GM23338 (cell line): ENCODE results near the gene PDE1C. TPM values are rescaled to one million over a fixed set of nuclear protein-coding genes. Genes with fewer than 3 reads are reported as not detected.

Experiments used
- ATAC-seq: fragments of 200-7000 bp; cut with Tn5 transposase; 3 replicates; pipeline ENCODE4 v1.9.1; 2020
- DNase-seq: peaks from one replicate; pipeline ENCODE4 v3.0.0-alpha.2; 2015; ENCODE audit warnings: low spot score
- H2AFZ ChIP-seq: fragments of 200-600 bp; sonication (generic); 2 replicates; pipeline ENCODE4 v1.8.0; 2016; ENCODE audit warnings: antibody characterized with exemption, mild to moderate bottlenecking, moderate library complexity
- H3F3A ChIP-seq: fragments of 200-600 bp; sonication (generic); replicated peaks from 2 replicates; pipeline ENCODE4 v1.8.0; 2017; ENCODE audit warnings: antibody characterized with exemption, mixed run types, low read depth
- H3K27ac ChIP-seq: fragments of 200-600 bp; sonication (generic); 2 replicates; pipeline ENCODE4 v1.6.1; 2016; ENCODE audit warnings: low read depth
- H3K27me3 ChIP-seq: fragments of 200-600 bp; sonication (generic); 2 replicates; pipeline ENCODE4 v1.8.0; 2016; ENCODE audit warnings: mild to moderate bottlenecking, mixed run types, moderate library complexity; ENCODE audit not compliant: insufficient read depth
- H3K36me3 ChIP-seq: fragments of 200-600 bp; sonication (generic); 2 replicates; pipeline ENCODE4 v1.8.0; 2016; ENCODE audit warnings: mild to moderate bottlenecking; ENCODE audit not compliant: insufficient read depth
- H3K4me1 ChIP-seq: fragments of 200-600 bp; sonication (generic); 2 replicates; pipeline ENCODE4 v1.8.0; 2016; ENCODE audit warnings: mild to moderate bottlenecking, moderate library complexity; ENCODE audit not compliant: insufficient read depth
- H3K4me2 ChIP-seq: fragments of 200-600 bp; sonication (generic); 2 replicates; pipeline ENCODE4 v1.7.1; 2017; ENCODE audit warnings: mixed run types
- H3K4me3 ChIP-seq: fragments of 200-600 bp; sonication (generic); 2 replicates; pipeline ENCODE4 v1.6.1; 2016; ENCODE audit warnings: mixed run types
- H3K79me2 ChIP-seq: fragments of 200-600 bp; sonication (generic); replicated peaks from 2 replicates; pipeline ENCODE4 v1.8.0; 2017; ENCODE audit warnings: mild to moderate bottlenecking; ENCODE audit not compliant: insufficient read depth
- H3K9me2 ChIP-seq: fragments of 200-600 bp; sonication (generic); 2 replicates; pipeline ENCODE4 v1.8.0; 2017; ENCODE audit not compliant: insufficient read depth
- H4K20me1 ChIP-seq: fragments of 200-600 bp; sonication (generic); replicated peaks from 2 replicates; pipeline ENCODE4 v1.8.0; 2017; ENCODE audit warnings: mild to moderate bottlenecking; ENCODE audit not compliant: insufficient read depth
- H3K27ac Mint-ChIP-seq: 2 replicates; pipeline ENCODE4 v1.8.0; 2020; ENCODE audit warnings: inconsistent platforms, mild to moderate bottlenecking, moderate library complexity, mixed read lengths
- H3K27me3 Mint-ChIP-seq: 3 replicates; pipeline ENCODE4 v1.8.0; 2022; ENCODE audit warnings: low read depth, mild to moderate bottlenecking, moderate library complexity, mixed read lengths, inconsistent platforms; ENCODE audit not compliant: insufficient read depth, poor library complexity
- H3K36me3 Mint-ChIP-seq: 3 replicates; pipeline ENCODE4 v1.8.0; 2021; ENCODE audit warnings: low read depth, mild to moderate bottlenecking, inconsistent platforms, moderate library complexity, mixed read lengths
- H3K4me1 Mint-ChIP-seq: 3 replicates; pipeline ENCODE4 v1.8.0; 2020; ENCODE audit warnings: mild to moderate bottlenecking, inconsistent platforms, mixed read lengths
- H3K4me3 Mint-ChIP-seq: 3 replicates; pipeline ENCODE4 v1.8.0; 2021; ENCODE audit warnings: moderate library complexity, mild to moderate bottlenecking, inconsistent platforms, mixed read lengths
- H3K9me3 Mint-ChIP-seq: 3 replicates; pipeline ENCODE4 v1.8.0; 2020; ENCODE audit warnings: moderate library complexity, mild to moderate bottlenecking, inconsistent platforms, mixed read lengths
- CREB1 ChIP-seq: fragments of 250-450 bp; sonication (Bioruptor Pico); IDR thresholded peaks from 2 replicates; pipeline ENCODE4 v1.5.0; 2020; ENCODE audit warnings: low read depth, mild to moderate bottlenecking, moderate library complexity
- EZH2 ChIP-seq: fragments of 200-600 bp; sonication (generic); IDR thresholded peaks from one replicate; pipeline ENCODE4 v1.8.0; 2017; ENCODE audit warnings: antibody characterized with exemption, mild to moderate bottlenecking, low read depth; ENCODE audit not compliant: unreplicated experiment
- EZH2phosphoT487 ChIP-seq: fragments of 200-600 bp; sonication (generic); IDR thresholded peaks from one replicate; pipeline ENCODE4 v1.8.1; 2018; ENCODE audit warnings: antibody characterized with exemption; ENCODE audit not compliant: unreplicated experiment
- JUNB ChIP-seq: IDR thresholded peaks from one replicate; pipeline ENCODE4 v1.6.1; 2016; ENCODE audit warnings: antibody characterized with exemption; ENCODE audit not compliant: unreplicated experiment
- NANOG ChIP-seq: IDR thresholded peaks from 2 replicates; pipeline ENCODE4 v1.6.1; 2016; ENCODE audit warnings: antibody characterized with exemption, borderline replicate concordance
- POLR2AphosphoS5 ChIP-seq: IDR thresholded peaks from 2 replicates; pipeline ENCODE4 v1.6.1; 2016; ENCODE audit warnings: antibody characterized with exemption, low read depth
- STAT1 ChIP-seq: IDR thresholded peaks from one replicate; pipeline ENCODE4 v1.6.1; 2016; ENCODE audit warnings: antibody characterized with exemption; ENCODE audit not compliant: unreplicated experiment
- ZNF114 ChIP-seq: fragments of 250-450 bp; sonication (Bioruptor Pico); IDR thresholded peaks from 2 replicates; pipeline ENCODE4 v1.5.0; 2020; ENCODE audit warnings: mild to moderate bottlenecking, moderate library complexity
- ZNF331 ChIP-seq: fragments of 250-450 bp; sonication (Bioruptor Pico); IDR thresholded peaks from 2 replicates; pipeline ENCODE4 v1.5.0; 2020; ENCODE audit warnings: low read depth, mild to moderate bottlenecking, moderate library complexity
- polyA plus RNA-seq: library from polyadenylated mRNA; unstranded; fragments of >200 nt; fragmentation: Nextera tagmentation; extraction: Ambion mirVana; gene quantifications from 2 replicates; pipeline ENCODE4 v1.2.1, GENCODE V29; 2016
- total RNA-seq: library from RNA; depleted of rRNA; stranded (reverse); fragments of >200 nt; shearing (Covaris generic); gene quantifications from 2 replicates; pipeline ENCODE4 v1.2.3, GENCODE V29; 2014
- TF ChIP-seq, protein P1 (sequence below): IDR thresholded peaks from 2 replicates; pipeline ENCODE4 v1.6.1; 2016; ENCODE audit warnings: antibody characterized with exemption
- TF ChIP-seq, protein P2 (sequence below), 2 experiments: fragments of 200-600 bp in 1 of 2; sonication (generic) in 1 of 2; conservative IDR thresholded peaks; 2 replicates each; pipeline versions ENCODE4 v1.5.1 to v1.6.1; 2016 to 2017; ENCODE audit warnings: antibody characterized with exemption in 2 of 2, low read depth in 2 of 2, mild to moderate bottlenecking in 2 of 2, moderate library complexity in 1 of 2
- TF ChIP-seq, protein P3 (sequence below): IDR thresholded peaks from one replicate; pipeline ENCODE4 v1.6.1; 2018; ENCODE audit warnings: antibody characterized with exemption; ENCODE audit not compliant: unreplicated experiment
- TF ChIP-seq, protein P4 (sequence below): fragments of 250-450 bp; sonication (Bioruptor Pico); IDR thresholded peaks from 2 replicates; pipeline ENCODE4 v1.5.0; 2020; ENCODE audit warnings: mild to moderate bottlenecking, moderate library complexity

PDE1C gene
- total and polyA plus RNA-seq, 2 experiments from 2014 or later = 0.28 TPM; not detected in 1

DNA sequence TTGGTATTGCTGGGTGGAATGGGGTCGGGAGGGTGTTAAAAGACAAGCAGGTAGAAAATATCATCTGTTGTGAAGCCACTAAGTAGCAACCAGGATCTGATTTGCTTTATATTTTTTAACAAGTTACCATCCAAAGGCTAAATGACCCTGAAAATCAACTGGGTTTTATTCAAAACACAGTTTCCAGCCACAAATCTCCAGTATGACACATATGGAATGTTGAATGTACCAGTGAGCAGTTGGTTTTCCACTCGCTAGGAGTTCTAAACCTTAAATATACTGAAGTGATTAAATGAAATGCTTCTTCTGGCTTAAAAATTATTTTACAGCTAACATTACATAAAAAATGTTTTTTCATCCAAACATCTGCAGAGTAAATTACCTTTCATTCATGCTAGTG, 112.5 kb downstream of the PDE1C start:
- H3K27ac ChIP-seq = no peak overlapping the region
- no peak overlapping the region for H3K4me3 ChIP-seq
- H4K20me1 ChIP-seq = no peaks in the 10 kb centered on the region
- peaks cover 5% of the 10 kb centered on the region; the same call in 1 of the 3 replicates for H3K36me3 Mint-ChIP-seq
- H3K27me3 ChIP-seq = no peaks in the 10 kb centered on the region
- H3K4me3 Mint-ChIP-seq = no peak overlapping the region
- no peaks in the 10 kb centered on the region; the same call in 1 of the 2 replicates for H3K36me3 ChIP-seq
- no peaks in the 10 kb centered on the region for H3K79me2 ChIP-seq
- H3K4me1 Mint-ChIP-seq = peaks cover 6% of the 10 kb centered on the region; the same call in 1 of the 3 replicates
- no peak for TF ChIP-seq JUNB
- TF ChIP-seq NANOG = no peak
- TF ChIP-seq POLR2AphosphoS5 = no peak
- TF ChIP-seq CREB1 (CRISPR knock-in tag) = no peak
- TF ChIP-seq, protein P1, sequence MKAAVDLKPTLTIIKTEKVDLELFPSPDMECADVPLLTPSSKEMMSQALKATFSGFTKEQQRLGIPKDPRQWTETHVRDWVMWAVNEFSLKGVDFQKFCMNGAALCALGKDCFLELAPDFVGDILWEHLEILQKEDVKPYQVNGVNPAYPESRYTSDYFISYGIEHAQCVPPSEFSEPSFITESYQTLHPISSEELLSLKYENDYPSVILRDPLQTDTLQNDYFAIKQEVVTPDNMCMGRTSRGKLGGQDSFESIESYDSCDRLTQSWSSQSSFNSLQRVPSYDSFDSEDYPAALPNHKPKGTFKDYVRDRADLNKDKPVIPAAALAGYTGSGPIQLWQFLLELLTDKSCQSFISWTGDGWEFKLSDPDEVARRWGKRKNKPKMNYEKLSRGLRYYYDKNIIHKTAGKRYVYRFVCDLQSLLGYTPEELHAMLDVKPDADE = no peak
- TF ChIP-seq STAT1 = no peak
- TF ChIP-seq, protein P2, sequence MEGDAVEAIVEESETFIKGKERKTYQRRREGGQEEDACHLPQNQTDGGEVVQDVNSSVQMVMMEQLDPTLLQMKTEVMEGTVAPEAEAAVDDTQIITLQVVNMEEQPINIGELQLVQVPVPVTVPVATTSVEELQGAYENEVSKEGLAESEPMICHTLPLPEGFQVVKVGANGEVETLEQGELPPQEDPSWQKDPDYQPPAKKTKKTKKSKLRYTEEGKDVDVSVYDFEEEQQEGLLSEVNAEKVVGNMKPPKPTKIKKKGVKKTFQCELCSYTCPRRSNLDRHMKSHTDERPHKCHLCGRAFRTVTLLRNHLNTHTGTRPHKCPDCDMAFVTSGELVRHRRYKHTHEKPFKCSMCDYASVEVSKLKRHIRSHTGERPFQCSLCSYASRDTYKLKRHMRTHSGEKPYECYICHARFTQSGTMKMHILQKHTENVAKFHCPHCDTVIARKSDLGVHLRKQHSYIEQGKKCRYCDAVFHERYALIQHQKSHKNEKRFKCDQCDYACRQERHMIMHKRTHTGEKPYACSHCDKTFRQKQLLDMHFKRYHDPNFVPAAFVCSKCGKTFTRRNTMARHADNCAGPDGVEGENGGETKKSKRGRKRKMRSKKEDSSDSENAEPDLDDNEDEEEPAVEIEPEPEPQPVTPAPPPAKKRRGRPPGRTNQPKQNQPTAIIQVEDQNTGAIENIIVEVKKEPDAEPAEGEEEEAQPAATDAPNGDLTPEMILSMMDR (conservative IDR thresholded peaks at IDR 0.05; ENCODE audit: low read depth in 2 of 2) = no peak
- no peak for TF ChIP-seq EZH2phosphoT487
- TF ChIP-seq, protein P3, sequence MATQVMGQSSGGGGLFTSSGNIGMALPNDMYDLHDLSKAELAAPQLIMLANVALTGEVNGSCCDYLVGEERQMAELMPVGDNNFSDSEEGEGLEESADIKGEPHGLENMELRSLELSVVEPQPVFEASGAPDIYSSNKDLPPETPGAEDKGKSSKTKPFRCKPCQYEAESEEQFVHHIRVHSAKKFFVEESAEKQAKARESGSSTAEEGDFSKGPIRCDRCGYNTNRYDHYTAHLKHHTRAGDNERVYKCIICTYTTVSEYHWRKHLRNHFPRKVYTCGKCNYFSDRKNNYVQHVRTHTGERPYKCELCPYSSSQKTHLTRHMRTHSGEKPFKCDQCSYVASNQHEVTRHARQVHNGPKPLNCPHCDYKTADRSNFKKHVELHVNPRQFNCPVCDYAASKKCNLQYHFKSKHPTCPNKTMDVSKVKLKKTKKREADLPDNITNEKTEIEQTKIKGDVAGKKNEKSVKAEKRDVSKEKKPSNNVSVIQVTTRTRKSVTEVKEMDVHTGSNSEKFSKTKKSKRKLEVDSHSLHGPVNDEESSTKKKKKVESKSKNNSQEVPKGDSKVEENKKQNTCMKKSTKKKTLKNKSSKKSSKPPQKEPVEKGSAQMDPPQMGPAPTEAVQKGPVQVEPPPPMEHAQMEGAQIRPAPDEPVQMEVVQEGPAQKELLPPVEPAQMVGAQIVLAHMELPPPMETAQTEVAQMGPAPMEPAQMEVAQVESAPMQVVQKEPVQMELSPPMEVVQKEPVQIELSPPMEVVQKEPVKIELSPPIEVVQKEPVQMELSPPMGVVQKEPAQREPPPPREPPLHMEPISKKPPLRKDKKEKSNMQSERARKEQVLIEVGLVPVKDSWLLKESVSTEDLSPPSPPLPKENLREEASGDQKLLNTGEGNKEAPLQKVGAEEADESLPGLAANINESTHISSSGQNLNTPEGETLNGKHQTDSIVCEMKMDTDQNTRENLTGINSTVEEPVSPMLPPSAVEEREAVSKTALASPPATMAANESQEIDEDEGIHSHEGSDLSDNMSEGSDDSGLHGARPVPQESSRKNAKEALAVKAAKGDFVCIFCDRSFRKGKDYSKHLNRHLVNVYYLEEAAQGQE = no peak
- TF ChIP-seq ZNF114 = no peak
- TF ChIP-seq, protein P4, sequence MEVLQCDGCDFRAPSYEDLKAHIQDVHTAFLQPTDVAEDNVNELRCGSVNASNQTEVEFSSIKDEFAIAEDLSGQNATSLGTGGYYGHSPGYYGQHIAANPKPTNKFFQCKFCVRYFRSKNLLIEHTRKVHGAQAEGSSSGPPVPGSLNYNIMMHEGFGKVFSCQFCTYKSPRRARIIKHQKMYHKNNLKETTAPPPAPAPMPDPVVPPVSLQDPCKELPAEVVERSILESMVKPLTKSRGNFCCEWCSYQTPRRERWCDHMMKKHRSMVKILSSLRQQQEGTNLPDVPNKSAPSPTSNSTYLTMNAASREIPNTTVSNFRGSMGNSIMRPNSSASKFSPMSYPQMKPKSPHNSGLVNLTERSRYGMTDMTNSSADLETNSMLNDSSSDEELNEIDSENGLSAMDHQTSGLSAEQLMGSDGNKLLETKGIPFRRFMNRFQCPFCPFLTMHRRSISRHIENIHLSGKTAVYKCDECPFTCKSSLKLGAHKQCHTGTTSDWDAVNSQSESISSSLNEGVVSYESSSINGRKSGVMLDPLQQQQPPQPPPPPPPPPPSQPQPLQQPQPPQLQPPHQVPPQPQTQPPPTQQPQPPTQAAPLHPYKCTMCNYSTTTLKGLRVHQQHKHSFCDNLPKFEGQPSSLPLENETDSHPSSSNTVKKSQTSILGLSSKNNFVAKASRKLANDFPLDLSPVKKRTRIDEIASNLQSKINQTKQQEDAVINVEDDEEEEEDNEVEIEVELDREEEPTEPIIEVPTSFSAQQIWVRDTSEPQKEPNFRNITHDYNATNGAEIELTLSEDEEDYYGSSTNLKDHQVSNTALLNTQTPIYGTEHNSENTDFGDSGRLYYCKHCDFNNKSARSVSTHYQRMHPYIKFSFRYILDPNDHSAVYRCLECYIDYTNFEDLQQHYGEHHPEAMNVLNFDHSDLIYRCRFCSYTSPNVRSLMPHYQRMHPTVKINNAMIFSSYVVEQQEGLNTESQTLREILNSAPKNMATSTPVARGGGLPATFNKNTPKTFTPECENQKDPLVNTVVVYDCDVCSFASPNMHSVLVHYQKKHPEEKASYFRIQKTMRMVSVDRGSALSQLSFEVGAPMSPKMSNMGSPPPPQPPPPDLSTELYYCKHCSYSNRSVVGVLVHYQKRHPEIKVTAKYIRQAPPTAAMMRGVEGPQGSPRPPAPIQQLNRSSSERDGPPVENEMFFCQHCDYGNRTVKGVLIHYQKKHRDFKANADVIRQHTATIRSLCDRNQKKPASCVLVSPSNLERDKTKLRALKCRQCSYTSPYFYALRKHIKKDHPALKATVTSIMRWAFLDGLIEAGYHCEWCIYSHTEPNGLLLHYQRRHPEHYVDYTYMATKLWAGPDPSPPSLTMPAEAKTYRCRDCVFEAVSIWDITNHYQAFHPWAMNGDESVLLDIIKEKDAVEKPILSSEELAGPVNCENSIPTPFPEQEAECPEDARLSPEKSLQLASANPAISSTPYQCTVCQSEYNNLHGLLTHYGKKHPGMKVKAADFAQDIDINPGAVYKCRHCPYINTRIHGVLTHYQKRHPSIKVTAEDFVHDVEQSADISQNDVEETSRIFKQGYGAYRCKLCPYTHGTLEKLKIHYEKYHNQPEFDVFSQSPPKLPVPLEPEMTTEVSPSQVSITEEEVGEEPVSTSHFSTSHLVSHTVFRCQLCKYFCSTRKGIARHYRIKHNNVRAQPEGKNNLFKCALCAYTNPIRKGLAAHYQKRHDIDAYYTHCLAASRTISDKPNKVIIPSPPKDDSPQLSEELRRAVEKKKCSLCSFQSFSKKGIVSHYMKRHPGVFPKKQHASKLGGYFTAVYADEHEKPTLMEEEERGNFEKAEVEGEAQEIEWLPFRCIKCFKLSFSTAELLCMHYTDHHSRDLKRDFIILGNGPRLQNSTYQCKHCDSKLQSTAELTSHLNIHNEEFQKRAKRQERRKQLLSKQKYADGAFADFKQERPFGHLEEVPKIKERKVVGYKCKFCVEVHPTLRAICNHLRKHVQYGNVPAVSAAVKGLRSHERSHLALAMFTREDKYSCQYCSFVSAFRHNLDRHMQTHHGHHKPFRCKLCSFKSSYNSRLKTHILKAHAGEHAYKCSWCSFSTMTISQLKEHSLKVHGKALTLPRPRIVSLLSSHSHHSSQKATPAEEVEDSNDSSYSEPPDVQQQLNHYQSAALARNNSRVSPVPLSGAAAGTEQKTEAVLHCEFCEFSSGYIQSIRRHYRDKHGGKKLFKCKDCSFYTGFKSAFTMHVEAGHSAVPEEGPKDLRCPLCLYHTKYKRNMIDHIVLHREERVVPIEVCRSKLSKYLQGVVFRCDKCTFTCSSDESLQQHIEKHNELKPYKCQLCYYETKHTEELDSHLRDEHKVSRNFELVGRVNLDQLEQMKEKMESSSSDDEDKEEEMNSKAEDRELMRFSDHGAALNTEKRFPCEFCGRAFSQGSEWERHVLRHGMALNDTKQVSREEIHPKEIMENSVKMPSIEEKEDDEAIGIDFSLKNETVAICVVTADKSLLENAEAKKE (CRISPR knock-in tag) = no peak
- TF ChIP-seq EZH2 = no peak
- no peak for TF ChIP-seq ZNF331 (CRISPR knock-in tag)
- H3K27me3 Mint-ChIP-seq = peaks cover 2% of the 10 kb centered on the region
- H3K27ac Mint-ChIP-seq = peak overlapping the region; percentile 72; the same call in 1 of the 2 replicates
- ATAC-seq (no peak), DNase-seq (no peak)
- H2AFZ ChIP-seq = peak overlapping the region; percentile 57
- no peaks in the 10 kb centered on the region for H3K9me2 ChIP-seq
- peaks cover 5% of the 10 kb centered on the region; the same call in 2 of the 3 replicates for H3K9me3 Mint-ChIP-seq
- peaks cover 7% of the 10 kb centered on the region; the same call in 1 of the 2 replicates for H3K4me1 ChIP-seq
- no peak overlapping the region for H3K4me2 ChIP-seq
- no peaks in the 10 kb centered on the region for H3F3A ChIP-seq
